AG04450 (cell line): ENCODE results near the gene FAM83D. TPM values are rescaled to one million over a fixed set of nuclear protein-coding genes. Genes with fewer than 3 reads are reported as not detected.

Source experiments
- CTCF ChIA-PET: fragments of 300-600, 350-600 bp; formaldehyde crosslinking; extraction: SDS; loops from one replicate; lab custom pipeline; 2022; ENCODE audit warnings: antibody characterized with exemption, inconsistent platforms; lab: Charles Lee
- POLR2A ChIA-PET: fragments of 350-600 bp; formaldehyde crosslinking; extraction: SDS; loops from one replicate; lab custom pipeline; 2021; ENCODE audit warnings: antibody characterized with exemption, inconsistent platforms; lab: Yijun Ruan, JAX
- DNase-seq: peaks from one replicate; pipeline ENCODE4 v3.0.0-alpha.2; 2011; ENCODE audit warnings: low read depth, low spot score
- H3K27ac ChIP-seq: one replicate; pipeline ENCODE4 v1.5.1; 2012; ENCODE audit warnings: low read depth, low read length, control low read depth
- H3K27me3 ChIP-seq: one replicate; pipeline ENCODE4 v1.6.0; 2012; ENCODE audit warnings: low read length; ENCODE audit not compliant: control insufficient read depth, insufficient read depth
- H3K4me3 ChIP-seq: 2 replicates; pipeline ENCODE4 v1.5.1; 2011; ENCODE audit warnings: mild to moderate bottlenecking, low read depth, low read length, control low read depth
- H3K9me3 ChIP-seq: 2 replicates; pipeline ENCODE4 v1.5.1; 2012; ENCODE audit warnings: low read length; ENCODE audit not compliant: control insufficient read depth, insufficient read depth
- CTCF ChIP-seq: IDR thresholded peaks from 2 replicates; pipeline ENCODE4 v1.5.1; 2011; ENCODE audit warnings: low read depth, low read length, control low read depth, inconsistent platforms
- polyA plus RNA-seq: library from polyadenylated mRNA; depleted of rRNA; stranded (reverse); fragments of >200 nt; gene quantifications from 2 replicates; pipeline ENCODE4 v1.2.3, GENCODE V29; 2011

Gene FAM83D
- polyA plus RNA-seq, 1 experiment, result 14.9 TPM

- ChIA-PET POLR2A (no interaction called here), CTCF (interaction anchor here (0.5 kb wide), 1 partner anchor 145 kb away, joined by 14 read pairs; no protein-coding TSS in a partner anchor)
- Histone ChIP-seq H3K27ac (no peak overlapping the region), H3K27me3 (peaks cover 8% of the 10 kb centered on the region), H3K4me3 (no peak overlapping the region), H3K9me3 (no peaks in the 10 kb centered on the region)
- no peak for TF ChIP-seq CTCF
- DNase-seq, result no peak
Measured at GRCh38 chr20:38903335-38903734, 22.9 kb upstream of the FAM83D start.

DNA sequence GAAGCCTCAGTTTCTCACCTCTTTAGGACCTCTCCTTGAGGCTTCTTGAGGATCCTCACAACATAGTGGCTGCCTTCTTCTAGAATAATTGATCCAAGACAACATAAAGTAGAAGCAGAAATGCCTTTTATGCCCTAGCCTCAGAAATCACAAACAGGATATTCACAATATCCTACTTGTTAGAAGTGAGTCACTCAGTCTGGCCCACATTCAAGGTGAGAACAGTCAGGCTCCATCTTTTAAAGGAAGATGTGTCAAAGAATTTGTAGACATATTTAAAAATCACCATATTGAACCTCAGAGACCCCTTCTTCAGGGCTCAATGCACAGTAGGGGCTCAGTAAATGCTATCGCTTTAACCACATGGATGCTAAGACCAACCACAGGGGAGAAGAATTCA, 20.8 kb upstream of the FAM83D start:
- no peak for DNase-seq
- ChIA-PET CTCF (interaction anchor here (1.5 kb wide), 1 partner anchor 11 kb away, joined by 4 read pairs; no protein-coding TSS in a partner anchor), POLR2A (no interaction called here)
- H3K27me3 ChIP-seq, result peaks cover 2% of the 10 kb centered on the region
- TF ChIP-seq CTCF, result no peak
- no peak overlapping the region for H3K27ac ChIP-seq
- H3K9me3 ChIP-seq, result no peaks in the 10 kb centered on the region
- H3K4me3 ChIP-seq, result no peak overlapping the region

DNA sequence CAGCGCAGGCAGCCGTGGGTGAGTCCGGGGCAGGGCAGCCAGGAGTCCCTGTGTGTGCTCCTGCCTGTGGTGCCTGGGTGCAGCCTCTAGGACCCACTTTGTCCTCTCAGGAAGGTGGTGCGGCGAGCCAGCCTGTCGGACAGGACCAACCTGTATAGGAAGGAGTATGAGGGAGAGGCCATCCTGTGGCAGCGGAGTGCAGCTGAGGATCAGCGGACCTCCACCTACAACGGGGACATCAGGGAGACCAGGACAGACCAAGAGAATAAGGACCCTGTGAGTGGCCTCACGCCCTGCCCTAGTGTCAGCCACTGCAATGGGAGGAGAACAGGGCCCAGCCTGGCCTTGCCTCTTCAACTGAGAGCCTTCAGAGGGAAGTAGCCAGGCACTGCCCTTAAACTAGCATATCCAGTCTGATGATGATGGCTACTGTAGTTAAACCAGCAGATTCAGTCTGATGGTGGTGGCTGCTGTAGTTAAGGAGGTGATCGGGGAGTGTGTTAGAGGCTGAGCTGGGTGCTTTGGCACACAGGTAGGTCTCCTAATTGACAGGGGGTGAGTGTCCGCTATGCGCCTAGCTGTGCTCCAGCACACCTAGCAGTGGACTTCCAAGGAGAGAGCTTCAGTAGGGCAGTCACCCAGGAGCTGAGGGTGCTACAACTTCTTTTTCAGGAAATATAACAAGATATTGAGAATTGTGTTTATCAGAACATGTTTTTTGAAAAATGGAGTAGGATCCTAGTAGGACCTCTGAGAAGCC, 18.1 kb upstream of the FAM83D start:
- peaks cover 2% of the 10 kb centered on the region for H3K27me3 ChIP-seq
- no peak for DNase-seq
- H3K27ac ChIP-seq, result no peak overlapping the region
- H3K9me3 ChIP-seq, result no peaks in the 10 kb centered on the region
- TF ChIP-seq CTCF, result no peak
- no peak overlapping the region for H3K4me3 ChIP-seq
- ChIA-PET POLR2A (no interaction called here), CTCF (interaction anchor here (1.0 kb wide), 1 partner anchor 13 kb away, joined by 3 read pairs; no protein-coding TSS in a partner anchor)

GRCh38 chr20:38915355-38915754, 10.9 kb upstream of the FAM83D start:
- no peak for DNase-seq
- no peak overlapping the region for H3K27ac ChIP-seq
- ChIA-PET CTCF (no interaction called here), POLR2A (no interaction called here)
- H3K9me3 ChIP-seq, result no peaks in the 10 kb centered on the region
- H3K4me3 ChIP-seq, result no peak overlapping the region
- peaks cover 20% of the 10 kb centered on the region for H3K27me3 ChIP-seq
- no peak for TF ChIP-seq CTCF

DNA sequence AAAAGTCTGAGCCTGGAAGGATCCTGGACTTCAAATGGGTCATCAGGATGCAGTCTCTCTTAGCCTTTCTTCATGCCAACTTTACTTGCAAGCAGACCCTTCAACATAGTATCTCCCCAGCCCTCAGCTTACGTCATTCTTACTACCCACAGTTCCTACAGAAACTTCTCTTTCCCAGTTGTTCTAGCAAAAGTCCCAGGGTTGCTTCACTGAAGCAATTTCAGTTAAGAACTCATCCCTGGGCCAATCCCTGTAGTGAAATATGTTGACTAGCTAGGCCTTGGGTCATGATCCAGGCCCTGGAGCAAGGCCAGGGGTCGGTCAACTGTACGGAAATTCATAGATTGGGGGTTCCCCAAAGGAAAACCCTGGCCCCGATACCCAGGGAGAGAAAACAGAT, 8.6 kb upstream of the FAM83D start:
- no peaks in the 10 kb centered on the region for H3K9me3 ChIP-seq
- H3K4me3 ChIP-seq, result no peak overlapping the region
- DNase-seq, result no peak
- peaks cover 38% of the 10 kb centered on the region for H3K27me3 ChIP-seq
- POLR2A ChIA-PET, result no interaction called here
- CTCF ChIA-PET, result interaction anchor here (0.7 to 2.0 kb wide), 5 partner anchors 9 to 163 kb away, joined by 3 to 9 read pairs (median 4); partner anchors contain the start of gene FAM83D
- no peak for TF ChIP-seq CTCF
- no peak overlapping the region for H3K27ac ChIP-seq
